ENCODE data around the gene FAM83D.

DNA sequence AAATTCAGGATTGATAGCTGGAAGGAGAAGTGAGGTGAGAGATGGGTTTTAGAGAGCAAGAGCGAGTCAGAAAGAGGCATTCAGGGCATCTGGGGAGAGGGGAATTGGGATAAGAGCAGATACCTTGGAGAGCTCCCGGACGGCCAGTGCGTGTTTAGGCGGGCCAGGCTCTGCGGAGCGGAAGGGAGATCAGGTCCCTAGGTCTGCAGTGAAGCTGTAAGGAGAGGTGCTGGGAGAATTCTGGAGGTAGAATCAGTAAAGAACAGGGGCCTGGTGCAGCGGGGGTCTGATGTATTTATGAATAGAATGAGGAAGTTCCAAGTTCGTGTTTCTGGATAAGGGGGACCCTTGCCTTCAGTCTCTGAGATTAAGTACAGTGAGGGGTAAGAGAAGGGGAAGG is 47.4 kb upstream of the FAM83D start:
- TF ChIP-seq, protein P1, sequence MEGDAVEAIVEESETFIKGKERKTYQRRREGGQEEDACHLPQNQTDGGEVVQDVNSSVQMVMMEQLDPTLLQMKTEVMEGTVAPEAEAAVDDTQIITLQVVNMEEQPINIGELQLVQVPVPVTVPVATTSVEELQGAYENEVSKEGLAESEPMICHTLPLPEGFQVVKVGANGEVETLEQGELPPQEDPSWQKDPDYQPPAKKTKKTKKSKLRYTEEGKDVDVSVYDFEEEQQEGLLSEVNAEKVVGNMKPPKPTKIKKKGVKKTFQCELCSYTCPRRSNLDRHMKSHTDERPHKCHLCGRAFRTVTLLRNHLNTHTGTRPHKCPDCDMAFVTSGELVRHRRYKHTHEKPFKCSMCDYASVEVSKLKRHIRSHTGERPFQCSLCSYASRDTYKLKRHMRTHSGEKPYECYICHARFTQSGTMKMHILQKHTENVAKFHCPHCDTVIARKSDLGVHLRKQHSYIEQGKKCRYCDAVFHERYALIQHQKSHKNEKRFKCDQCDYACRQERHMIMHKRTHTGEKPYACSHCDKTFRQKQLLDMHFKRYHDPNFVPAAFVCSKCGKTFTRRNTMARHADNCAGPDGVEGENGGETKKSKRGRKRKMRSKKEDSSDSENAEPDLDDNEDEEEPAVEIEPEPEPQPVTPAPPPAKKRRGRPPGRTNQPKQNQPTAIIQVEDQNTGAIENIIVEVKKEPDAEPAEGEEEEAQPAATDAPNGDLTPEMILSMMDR (IDR thresholded peaks at IDR 0.05), result no peak
- TF ChIP-seq POLR2A (IDR thresholded peaks at IDR 0.05), result no peak

All from heart left ventricle (tissue), 13 donors.